Panc1 (cell line): ENCODE results near the gene EYS.

Experiments
- POLR2AphosphoS5 ChIP-seq: IDR thresholded peaks from 2 replicates; pipeline ENCODE4 v1.6.1; 2012; ENCODE audit warnings: mild to moderate bottlenecking, low read depth, low read length, moderate library complexity
- REST ChIP-seq, 2 experiments: IDR thresholded peaks; 2 replicates each; pipeline ENCODE4 v1.6.1; 2011 to 2012; ENCODE audit warnings: low read depth in 2 of 2, control low read depth in 1 of 2, low read length in 1 of 2, mild to moderate bottlenecking in 1 of 2, moderate library complexity in 1 of 2; ENCODE audit not compliant: insufficient read depth in 1 of 2
- TF ChIP-seq, protein P1 (sequence below): fragments of 450-650 bp; IDR thresholded peaks from 2 replicates; pipeline ENCODE4 v1.5.1; 2017; ENCODE audit warnings: mild to moderate bottlenecking

DNA sequence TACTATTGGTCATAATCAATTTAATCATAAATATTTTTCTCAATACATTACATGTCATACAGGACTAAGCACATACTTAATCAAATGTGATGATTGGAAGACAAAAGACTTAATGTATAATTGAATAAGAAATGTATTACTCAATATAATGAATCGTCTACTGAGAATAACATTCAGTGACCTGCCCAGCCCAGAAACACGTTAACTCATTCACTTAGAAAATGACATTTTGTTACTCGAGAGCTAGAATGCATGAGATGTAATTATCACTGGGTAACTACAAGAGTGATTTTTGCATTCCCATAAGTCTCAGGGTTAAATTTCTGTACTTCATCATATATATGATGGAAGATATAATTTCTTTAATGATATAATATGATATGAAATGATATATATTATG is 444.8 kb downstream of the EYS start:
- TF ChIP-seq, protein P1, sequence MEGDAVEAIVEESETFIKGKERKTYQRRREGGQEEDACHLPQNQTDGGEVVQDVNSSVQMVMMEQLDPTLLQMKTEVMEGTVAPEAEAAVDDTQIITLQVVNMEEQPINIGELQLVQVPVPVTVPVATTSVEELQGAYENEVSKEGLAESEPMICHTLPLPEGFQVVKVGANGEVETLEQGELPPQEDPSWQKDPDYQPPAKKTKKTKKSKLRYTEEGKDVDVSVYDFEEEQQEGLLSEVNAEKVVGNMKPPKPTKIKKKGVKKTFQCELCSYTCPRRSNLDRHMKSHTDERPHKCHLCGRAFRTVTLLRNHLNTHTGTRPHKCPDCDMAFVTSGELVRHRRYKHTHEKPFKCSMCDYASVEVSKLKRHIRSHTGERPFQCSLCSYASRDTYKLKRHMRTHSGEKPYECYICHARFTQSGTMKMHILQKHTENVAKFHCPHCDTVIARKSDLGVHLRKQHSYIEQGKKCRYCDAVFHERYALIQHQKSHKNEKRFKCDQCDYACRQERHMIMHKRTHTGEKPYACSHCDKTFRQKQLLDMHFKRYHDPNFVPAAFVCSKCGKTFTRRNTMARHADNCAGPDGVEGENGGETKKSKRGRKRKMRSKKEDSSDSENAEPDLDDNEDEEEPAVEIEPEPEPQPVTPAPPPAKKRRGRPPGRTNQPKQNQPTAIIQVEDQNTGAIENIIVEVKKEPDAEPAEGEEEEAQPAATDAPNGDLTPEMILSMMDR: no peak
- TF ChIP-seq POLR2AphosphoS5 (no peak), REST (IDR thresholded peaks at IDR 0.05; ENCODE audit: insufficient read depth in 1 of 2, low read depth in 2 of 2, low read length in 1 of 2) (no peak)
